ENCODE data around the gene CACTIN. TPM values are rescaled to one million over a fixed set of nuclear protein-coding genes. Genes with fewer than 3 reads are reported as not detected.

Gene CACTIN
- polyA plus RNA-seq, 1 donor (not counting 4 experiments of a cell fraction or from before 2014, with no cell fraction given) = 10.8 TPM

GRCh38 chr19:3669082-3669946 is 42.7 kb upstream of the CACTIN start:
- FAIRE-seq (no peak), DNase-seq (ENCODE audit: low read depth, low spot score) (no peak)
- no peak overlapping the region for H3K27ac ChIP-seq (ENCODE audit: control insufficient read depth, insufficient read depth, low read length)
- H3K4me3 ChIP-seq (ENCODE audit: control insufficient read depth in 2 of 3, extremely low read depth in 1 of 3, insufficient read depth in 2 of 3, low read depth in 1 of 3, low read length in 3 of 3) = no peak overlapping the region
- dilution Hi-C loops (cut with MboI; ENCODE audit: extremely low pct_ligation_motif_present, low sequenced_read_pairs) = no loop called here
- H4K20me1 ChIP-seq (ENCODE audit: control insufficient read depth, extremely low read depth, insufficient read depth, low read length) = peaks cover 17% of the 10 kb centered on the region
- H3K4me1 ChIP-seq (ENCODE audit: control insufficient read depth, extremely low read depth, insufficient read depth, low read length) = peaks cover 7% of the 10 kb centered on the region
- H3K9me1 ChIP-seq (ENCODE audit: control insufficient read depth, extremely low read depth, insufficient read depth, low read length) = no peaks in the 10 kb centered on the region
- TF ChIP-seq CTCF (optimal IDR thresholded peaks at IDR 0.05 in 1 of 3, IDR thresholded peaks at IDR 0.05 in 1 of 3, conservative IDR thresholded peaks at IDR 0.05 in 1 of 3; ENCODE audit: extremely low read depth in 1 of 3, insufficient read depth in 2 of 3, low read length in 3 of 3) = no peak
- no peak for TF ChIP-seq EZH2 (IDR thresholded peaks at IDR 0.05; ENCODE audit: low read length)
- no peak overlapping the region for H3K9ac ChIP-seq (ENCODE audit: control insufficient read depth, extremely low read depth, insufficient read depth, low read length)
- no peaks in the 10 kb centered on the region for H3K79me2 ChIP-seq (ENCODE audit: control insufficient read depth, insufficient read depth, low read length)
- no peak overlapping the region for H3K4me2 ChIP-seq (ENCODE audit: control insufficient read depth, extremely low read depth, insufficient read depth, low read depth, low read length)
- peaks cover 0 to 4% of the 10 kb centered on the region in 2 experiments for H3K36me3 ChIP-seq (ENCODE audit: control insufficient read depth in 2 of 2, extremely low read depth in 1 of 2, insufficient read depth in 2 of 2, low read length in 2 of 2)
- H3K27me3 ChIP-seq (ENCODE audit: control insufficient read depth, extremely low read depth, insufficient read depth, low read length) = no peaks in the 10 kb centered on the region
- no peak overlapping the region for H2AFZ ChIP-seq (ENCODE audit: control insufficient read depth, low read length)
- H3K9me3 ChIP-seq (ENCODE audit: control insufficient read depth, low read depth, low read length) = no peaks in the 10 kb centered on the region

- no peak overlapping the region for H3K4me2 ChIP-seq (ENCODE audit: control insufficient read depth, extremely low read depth, insufficient read depth, low read depth, low read length)
- dilution Hi-C loops (cut with MboI; ENCODE audit: extremely low pct_ligation_motif_present, low sequenced_read_pairs) = no loop called here
- no peak overlapping the region for H2AFZ ChIP-seq (ENCODE audit: control insufficient read depth, low read length)
- no peak overlapping the region for H3K9ac ChIP-seq (ENCODE audit: control insufficient read depth, extremely low read depth, insufficient read depth, low read length)
- peaks cover 7% of the 10 kb centered on the region for H3K4me1 ChIP-seq (ENCODE audit: control insufficient read depth, extremely low read depth, insufficient read depth, low read length)
- H3K27me3 ChIP-seq (ENCODE audit: control insufficient read depth, extremely low read depth, insufficient read depth, low read length) = no peaks in the 10 kb centered on the region
- peaks cover 4 to 9% of the 10 kb centered on the region in 2 experiments for H3K36me3 ChIP-seq (ENCODE audit: control insufficient read depth in 2 of 2, extremely low read depth in 1 of 2, insufficient read depth in 2 of 2, low read length in 2 of 2)
- no peaks in the 10 kb centered on the region for H3K9me3 ChIP-seq (ENCODE audit: control insufficient read depth, low read depth, low read length)
- H3K27ac ChIP-seq (ENCODE audit: control insufficient read depth, insufficient read depth, low read length) = no peak overlapping the region
- H4K20me1 ChIP-seq (ENCODE audit: control insufficient read depth, extremely low read depth, insufficient read depth, low read length) = peaks cover 13% of the 10 kb centered on the region
- no peaks in the 10 kb centered on the region for H3K79me2 ChIP-seq (ENCODE audit: control insufficient read depth, insufficient read depth, low read length)
- FAIRE-seq (no peak), DNase-seq (ENCODE audit: low read depth, low spot score) (no peak)
- no peak overlapping the region for H3K4me3 ChIP-seq (ENCODE audit: control insufficient read depth in 2 of 3, extremely low read depth in 1 of 3, insufficient read depth in 2 of 3, low read depth in 1 of 3, low read length in 3 of 3)
- TF ChIP-seq CTCF (optimal IDR thresholded peaks at IDR 0.05 in 1 of 3, IDR thresholded peaks at IDR 0.05 in 1 of 3, conservative IDR thresholded peaks at IDR 0.05 in 1 of 3; ENCODE audit: extremely low read depth in 1 of 3, insufficient read depth in 2 of 3, low read length in 3 of 3) = no peak
- no peaks in the 10 kb centered on the region for H3K9me1 ChIP-seq (ENCODE audit: control insufficient read depth, extremely low read depth, insufficient read depth, low read length)
These were observed 41.9 kb upstream of the CACTIN start for GRCh38 chr19:3668331-3669081.
